K562 (cell line): Measurements from ENCODE around the gene DAAM1. TPM values are rescaled to one million over a fixed set of nuclear protein-coding genes. Genes with fewer than 3 reads are reported as not detected.

Experiments
- ATAC-seq: fragments of 200-7000 bp; cut with Tn5 transposase; 3 replicates; pipeline ENCODE4 v1.9.1; 2020; ENCODE audit warnings: moderate library complexity
- BruUV-seq: library from RNA; stranded (reverse); fragments of 400-500 nt; replicated peaks from 2 replicates; lab custom pipeline; 2021; lab: Mats Ljungman, UMichigan
- CTCF ChIA-PET: fragments of 300-600 bp; formaldehyde crosslinking; extraction: SDS; loops from one replicate; lab custom pipeline; 2021; ENCODE audit warnings: low intra/inter-chr PET ratio; lab: Yijun Ruan, JAX
- POLR2A ChIA-PET: fragments of 300-600, 350-650 bp; sonication (Branson Sonifier 250); formaldehyde crosslinking; extraction: SDS; loops from one replicate; lab custom pipeline; 2021; ENCODE audit warnings: antibody characterized with exemption, inconsistent platforms; lab: Yijun Ruan, JAX
- DNase-seq, 4 experiments: peaks; one replicate each; pipeline versions ENCODE4 v3.0.0 to v3.0.0-alpha.2; 2011 to 2018; ENCODE audit warnings: low spot score in 3 of 4, mixed read lengths in 3 of 4; ENCODE audit errors: extremely low read depth in 1 of 4
- FAIRE-seq: peaks from 2 replicates; lab custom pipeline; 2011; peaks lifted over from hg19 to GRCh38; lab: Jason Lieb, UNC
- H2AFZ ChIP-seq: 2 replicates; pipeline ENCODE4 v1.6.0; 2011; ENCODE audit warnings: low read depth, low read length, control low read depth, inconsistent platforms
- H3K27ac ChIP-seq: fragments of 200-600 bp; 3 replicates; pipeline ENCODE4 v1.8.0; 2011; ENCODE audit warnings: low read depth, mild to moderate bottlenecking, control low read depth, inconsistent platforms, low read length, moderate library complexity, mixed read lengths; ENCODE audit errors: extremely low read depth
- H3K27me3 ChIP-seq, 2 experiments: fragments of 300-600 bp in 1 of 2; 2 replicates in 1 of 2; 3 replicates in 1 of 2; pipeline versions ENCODE4 v1.6.0 to v1.8.0; 2011; ENCODE audit warnings: inconsistent platforms in 2 of 2, low read length in 2 of 2, mild to moderate bottlenecking in 1 of 2, mixed read lengths in 1 of 2, moderate library complexity in 1 of 2; ENCODE audit not compliant: control insufficient read depth in 2 of 2, insufficient read depth in 2 of 2
- H3K36me3 ChIP-seq: fragments of 300-600 bp; 3 replicates; pipeline ENCODE4 v1.8.0; 2011; ENCODE audit warnings: mild to moderate bottlenecking, low read length, inconsistent platforms; ENCODE audit not compliant: control insufficient read depth, insufficient read depth
- H3K4me1 ChIP-seq, 2 experiments: fragments of 200-600 bp in 1 of 2; replicated peaks in 1 of 2; 2 replicates in 1 of 2; 3 replicates in 1 of 2; pipeline versions ENCODE4 v1.5.1 to v1.8.0; 2011; ENCODE audit warnings: inconsistent platforms in 2 of 2, low read length in 2 of 2, mild to moderate bottlenecking in 1 of 2, mixed read lengths in 1 of 2, moderate library complexity in 1 of 2; ENCODE audit not compliant: control insufficient read depth in 2 of 2, insufficient read depth in 2 of 2
- H3K4me2 ChIP-seq: 2 replicates; pipeline ENCODE4 v1.6.1; 2011; ENCODE audit warnings: low read length, control low read depth, inconsistent platforms, mixed read lengths; ENCODE audit not compliant: insufficient read depth
- H3K4me3 ChIP-seq: fragments of 200-600 bp; sonication (generic), shearing (Covaris generic); 2 replicates; pipeline ENCODE4 v1.5.1; 2016; ENCODE audit warnings: control low read depth, inconsistent platforms
- H3K79me2 ChIP-seq: fragments of 200-600 bp; 3 replicates; pipeline ENCODE4 v1.8.0; 2011; ENCODE audit warnings: low read length, inconsistent platforms; ENCODE audit not compliant: control insufficient read depth, insufficient read depth
- H3K9ac ChIP-seq, 2 experiments: 2 replicates each; pipeline versions ENCODE4 v1.6.0 to v1.6.1; 2011; ENCODE audit warnings: low read depth in 2 of 2, low read length in 2 of 2, control low read depth in 1 of 2, inconsistent platforms in 1 of 2, mild to moderate bottlenecking in 1 of 2, mixed read lengths in 1 of 2; ENCODE audit not compliant: insufficient read depth in 1 of 2
- H3K9me1 ChIP-seq: one replicate; pipeline ENCODE4 v1.6.0; 2011; ENCODE audit warnings: inconsistent platforms, mild to moderate bottlenecking, low read length, moderate library complexity; ENCODE audit not compliant: control insufficient read depth, insufficient read depth
- H3K9me3 ChIP-seq: replicated peaks from 2 replicates; pipeline ENCODE4 v1.5.1; 2011; ENCODE audit warnings: low read depth, low read length, inconsistent platforms; ENCODE audit not compliant: control insufficient read depth, insufficient read depth
- H4K20me1 ChIP-seq: replicated peaks from 2 replicates; pipeline ENCODE4 v1.6.1; 2011; ENCODE audit warnings: low read length, inconsistent platforms, mixed read lengths; ENCODE audit not compliant: control insufficient read depth, insufficient read depth
- BMI1 ChIP-seq: fragments of 150-350 bp; IDR thresholded peaks from 2 replicates; pipeline ENCODE4 v1.6.1; 2014; ENCODE audit warnings: low read length
- CHD4 ChIP-seq: fragments of 200-600 bp; sonication (generic); IDR thresholded peaks from 3 replicates; pipeline ENCODE4 v1.6.1; 2012; ENCODE audit warnings: low read depth, mild to moderate bottlenecking, mixed read lengths, low read length, inconsistent platforms; ENCODE audit not compliant: insufficient read depth, insufficient replicate concordance, poor library complexity, severe bottlenecking
- ELF2 ChIP-seq: fragments of 250-450 bp; sonication (Bioruptor Pico); IDR thresholded peaks from 2 replicates; pipeline ENCODE4 v1.5.0; 2021; ENCODE audit warnings: mild to moderate bottlenecking
- ETV6 ChIP-seq, 3 experiments: fragments of 150-350 bp in 1 of 3; sonication (generic) in 1 of 3; formaldehyde crosslinking in 1 of 3; IDR thresholded peaks; 2 replicates each; pipeline versions ENCODE4 v1.6.1 to v1.8.0; 2014 to 2022; ENCODE audit warnings: borderline replicate concordance in 2 of 3, low read depth in 2 of 3, antibody characterized with exemption in 1 of 3, low read length in 1 of 3, mild to moderate bottlenecking in 1 of 3, missing genetic modification reagents in 1 of 3
- MBD2 ChIP-seq: sonication (generic); IDR thresholded peaks from 2 replicates; pipeline ENCODE4 v1.6.1; 2016; ENCODE audit warnings: low read depth, borderline replicate concordance
- MYNN ChIP-seq, 2 experiments: sonication (generic); formaldehyde crosslinking in 1 of 2; IDR thresholded peaks; 2 replicates each; pipeline versions ENCODE4 v1.5.0 to v1.6.1; 2016 to 2020; ENCODE audit warnings: antibody characterized with exemption in 1 of 2, missing genetic modification reagents in 1 of 2
- PHF21A ChIP-seq: fragments of 450-650 bp; IDR thresholded peaks from 2 replicates; pipeline ENCODE4 v1.6.1; 2017; ENCODE audit warnings: low read depth, borderline replicate concordance
- POLR2A ChIP-seq: fragments of 450-650 bp; conservative IDR thresholded peaks from 2 replicates; pipeline ENCODE4 v1.6.1; 2016
- TAF1 ChIP-seq: IDR thresholded peaks from 2 replicates; pipeline ENCODE4 v1.6.1; 2011; ENCODE audit warnings: mild to moderate bottlenecking, low read length, moderate library complexity; ENCODE audit not compliant: insufficient read depth, control insufficient read depth, severe bottlenecking; ENCODE audit errors: extremely low read depth
- TRIM28 ChIP-seq: fragments of 450-650 bp; IDR thresholded peaks from 2 replicates; pipeline ENCODE4 v1.6.1; 2017
- ZNF224 ChIP-seq: sonication (generic); formaldehyde crosslinking; IDR thresholded peaks from 2 replicates; pipeline ENCODE4 v1.8.0; 2022; ENCODE audit warnings: mild to moderate bottlenecking, missing genetic modification reagents
- ZNF41 ChIP-seq: fragments of 250-450 bp; sonication (Bioruptor Pico); conservative IDR thresholded peaks from 2 replicates; pipeline ENCODE4 v1.4.0; 2020; ENCODE audit warnings: mild to moderate bottlenecking
- ZNF785 ChIP-seq: fragments of 250-450 bp; sonication (Bioruptor Pico); IDR thresholded peaks from 2 replicates; pipeline ENCODE4 v1.4.0; 2020; ENCODE audit warnings: mild to moderate bottlenecking
- WGBS: fragments of 100-300 bp; shearing (Covaris generic); methylation state at CpG from one replicate; pipeline ENCODE4 v1.1.6; 2016; ENCODE audit warnings: low coverage, mixed read lengths; ENCODE audit not compliant: insufficient coverage; ENCODE audit errors: missing lambda C conversion rate; 5-methylcytosine and 5-hydroxymethylcytosine counted together
- in situ Hi-C: fragments of 300-500 bp; cut with MboI; formaldehyde crosslinking; loops from 4 replicates; pipeline ENCODE4 v1.15.0; 2018; ENCODE audit warnings: inconsistent platforms, mixed read lengths
- intact Hi-C: fragments of 100-400 bp; cut with micrococcal nuclease; formaldehyde crosslinking; loops from 2 replicates; pipeline ENCODE4 v1.14.2; 2022
- polyA plus RNA-seq, 8 experiments: library from polyadenylated mRNA; depleted of rRNA in 4 of 8; stranded (reverse) in 5 of 8; unstranded in 3 of 8; fragments of >200 nt; fragmentation: Nextera tagmentation in 2 of 8; fragmentation: Illumina TruSeq in 1 of 8; extraction: Ambion mirVana in 2 of 8; extraction: Trizol in 1 of 8; gene quantifications; 2 replicates each; pipeline versions ENCODE4 v1.2.1 to v1.2.3, GENCODE V29; 2011 to 2014; ENCODE audit warnings: inconsistent platforms in 1 of 8, missing spikeins in 1 of 8
- total RNA-seq, 7 experiments: library from RNA; depleted of rRNA in 6 of 7; stranded (reverse); fragments of >200 nt in 6 of 7; fragmentation: Illumina TruSeq in 2 of 7; extraction: Trizol in 2 of 7; gene quantifications; 2 replicates each; pipeline versions ENCODE4 v1.2.1 to v1.2.3, GENCODE V29; 2011 to 2021; ENCODE audit warnings: low replicate concordance in 1 of 7
- TF ChIP-seq, protein P1 (sequence below): sonication (generic); formaldehyde crosslinking; IDR thresholded peaks from 2 replicates; pipeline ENCODE4 v1.8.1; 2023; ENCODE audit warnings: mild to moderate bottlenecking, missing genetic modification reagents

Gene DAAM1
- total and polyA plus RNA-seq, 9 of the 15 experiments (the other 6 are each of a cell fraction or from before 2014, with no cell fraction given): 3.6 to 11.6 (median 6.7) TPM

DNA sequence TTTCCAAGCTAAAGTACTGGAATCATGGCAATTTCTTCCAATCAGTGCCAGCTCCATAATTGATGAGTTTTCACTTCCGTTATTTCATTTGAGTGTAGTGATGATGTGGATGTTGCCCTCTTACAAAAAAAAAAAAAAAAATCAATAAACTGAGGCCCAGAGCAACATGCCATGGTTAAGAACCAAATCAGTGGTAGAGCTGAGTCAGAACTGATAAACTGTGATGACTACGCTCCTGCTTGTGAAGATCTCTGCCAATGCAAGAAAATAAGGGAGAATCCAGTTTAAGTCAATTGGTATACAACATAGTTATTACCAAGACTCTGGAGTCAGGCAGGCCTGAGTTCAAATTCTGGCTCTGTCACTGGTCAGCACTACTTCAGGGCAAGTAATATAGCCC, 174.0 kb downstream of the DAAM1 start:
- Histone ChIP-seq H3K4me3 (no peak overlapping the region), H3K27ac (no peak overlapping the region), H3K9me3 (no peaks in the 10 kb centered on the region), H3K9ac (no peak overlapping the region), H3K36me3 (no peaks in the 10 kb centered on the region; the same call in 2 of the 3 replicates), H3K79me2 (no peaks in the 10 kb centered on the region), H4K20me1 (no peaks in the 10 kb centered on the region)
- FAIRE-seq (no peak), DNase-seq (no peak), ATAC-seq (no peak)
- POLR2A ChIA-PET: no interaction called here
- BruUV-seq: no TSS peak
- in situ Hi-C loops: no loop called here
- TF ChIP-seq PHF21A (no peak), CHD4 (no peak), ZNF224 (CRISPR knock-in tag) (no peak), ELF2 (CRISPR knock-in tag) (no peak), POLR2A (no peak), ZNF785 (CRISPR knock-in tag) (no peak), MYNN (IDR thresholded peaks at IDR 0.05) (no peak), MYNN (CRISPR knock-in tag; IDR thresholded peaks at IDR 0.05) (no peak), MBD2 (no peak), TRIM28 (no peak), ZNF41 (CRISPR knock-in tag) (no peak), BMI1 (no peak), ETV6 (IDR thresholded peaks at IDR 0.05; ENCODE audit: borderline replicate concordance in 1 of 2, low read depth in 2 of 2, low read length in 1 of 2) (no peak), ETV6 (CRISPR knock-in tag; IDR thresholded peaks at IDR 0.05; ENCODE audit: borderline replicate concordance) (no peak), TAF1 (no peak)
- TF ChIP-seq, protein P1, sequence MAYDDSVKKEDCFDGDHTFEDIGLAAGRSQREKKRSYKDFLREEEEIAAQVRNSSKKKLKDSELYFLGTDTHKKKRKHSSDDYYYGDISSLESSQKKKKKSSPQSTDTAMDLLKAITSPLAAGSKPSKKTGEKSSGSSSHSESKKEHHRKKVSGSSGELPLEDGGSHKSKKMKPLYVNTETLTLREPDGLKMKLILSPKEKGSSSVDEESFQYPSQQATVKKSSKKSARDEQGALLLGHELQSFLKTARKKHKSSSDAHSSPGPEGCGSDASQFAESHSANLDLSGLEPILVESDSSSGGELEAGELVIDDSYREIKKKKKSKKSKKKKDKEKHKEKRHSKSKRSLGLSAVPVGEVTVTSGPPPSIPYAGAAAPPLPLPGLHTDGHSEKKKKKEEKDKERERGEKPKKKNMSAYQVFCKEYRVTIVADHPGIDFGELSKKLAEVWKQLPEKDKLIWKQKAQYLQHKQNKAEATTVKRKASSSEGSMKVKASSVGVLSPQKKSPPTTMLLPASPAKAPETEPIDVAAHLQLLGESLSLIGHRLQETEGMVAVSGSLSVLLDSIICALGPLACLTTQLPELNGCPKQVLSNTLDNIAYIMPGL (CRISPR knock-in tag): no peak
- TF ChIP-seq, all 486 proteins: peak for 0
- no peak overlapping the region for H3K4me2 ChIP-seq
- H2AFZ ChIP-seq: no peak overlapping the region
- WGBS: 59% methylated on average over 2 of the region's 2 CpGs
- peaks cover 0 to 35% of the 10 kb centered on the region in 2 experiments; a peak in 3 of 5 replicates for H3K4me1 ChIP-seq
- H3K9me1 ChIP-seq: peaks cover 3% of the 10 kb centered on the region
- H3K27me3 ChIP-seq: no peaks in the 10 kb centered on the region
- intact Hi-C loops: no loop called here
- CTCF ChIA-PET: no interaction called here
